Measurements from ENCODE around the gene CELF2.
"Not testable (repeated sequence)": the region's sequence is repeated elsewhere in the genome, so short reads cannot be mapped to it uniquely, and the experiment has no call there.

The CELF2 gene

DNA sequence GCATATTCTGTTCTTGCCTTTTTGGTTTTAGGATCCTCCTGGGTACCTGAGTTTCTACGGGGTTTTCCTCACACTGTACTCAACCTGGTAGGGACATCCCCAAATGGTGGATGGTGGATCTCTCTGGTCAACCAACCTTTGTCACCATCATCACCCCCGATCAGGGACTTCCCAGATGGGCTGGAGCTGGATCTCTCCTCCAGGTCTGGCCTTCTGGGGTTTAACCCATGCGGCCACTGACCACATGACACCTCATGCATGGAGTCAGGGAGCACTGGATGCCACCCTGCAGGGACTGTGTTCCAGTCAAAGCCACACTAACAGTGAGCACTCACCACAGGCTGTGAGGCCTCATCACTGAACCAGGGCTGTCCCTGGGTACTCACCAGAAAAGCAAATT lies 80.0 kb downstream of the CELF2 start:
- DNase-seq (ENCODE audit: low spot score) = no peak

DNA sequence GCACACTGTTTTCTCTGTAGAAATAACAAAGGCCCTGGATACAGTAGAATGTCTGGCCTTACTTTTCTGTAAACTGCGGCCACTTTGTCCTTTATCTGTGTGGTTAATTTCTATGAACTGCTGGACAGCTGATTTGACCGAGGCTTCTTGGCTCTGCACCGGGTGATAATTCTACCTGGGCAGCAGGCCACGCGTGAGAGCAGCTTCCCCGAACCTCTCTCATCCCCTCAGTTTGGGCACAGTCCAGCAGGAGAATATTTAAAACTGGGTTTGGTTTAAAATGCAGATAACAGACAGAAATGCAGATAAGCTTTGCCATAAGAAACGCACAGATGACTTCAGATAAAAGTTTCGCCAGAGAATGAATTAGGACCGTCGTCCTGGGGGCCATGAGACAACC lies 81.0 kb downstream of the CELF2 start:
- DNase-seq (ENCODE audit: low spot score) = no peak

DNA sequence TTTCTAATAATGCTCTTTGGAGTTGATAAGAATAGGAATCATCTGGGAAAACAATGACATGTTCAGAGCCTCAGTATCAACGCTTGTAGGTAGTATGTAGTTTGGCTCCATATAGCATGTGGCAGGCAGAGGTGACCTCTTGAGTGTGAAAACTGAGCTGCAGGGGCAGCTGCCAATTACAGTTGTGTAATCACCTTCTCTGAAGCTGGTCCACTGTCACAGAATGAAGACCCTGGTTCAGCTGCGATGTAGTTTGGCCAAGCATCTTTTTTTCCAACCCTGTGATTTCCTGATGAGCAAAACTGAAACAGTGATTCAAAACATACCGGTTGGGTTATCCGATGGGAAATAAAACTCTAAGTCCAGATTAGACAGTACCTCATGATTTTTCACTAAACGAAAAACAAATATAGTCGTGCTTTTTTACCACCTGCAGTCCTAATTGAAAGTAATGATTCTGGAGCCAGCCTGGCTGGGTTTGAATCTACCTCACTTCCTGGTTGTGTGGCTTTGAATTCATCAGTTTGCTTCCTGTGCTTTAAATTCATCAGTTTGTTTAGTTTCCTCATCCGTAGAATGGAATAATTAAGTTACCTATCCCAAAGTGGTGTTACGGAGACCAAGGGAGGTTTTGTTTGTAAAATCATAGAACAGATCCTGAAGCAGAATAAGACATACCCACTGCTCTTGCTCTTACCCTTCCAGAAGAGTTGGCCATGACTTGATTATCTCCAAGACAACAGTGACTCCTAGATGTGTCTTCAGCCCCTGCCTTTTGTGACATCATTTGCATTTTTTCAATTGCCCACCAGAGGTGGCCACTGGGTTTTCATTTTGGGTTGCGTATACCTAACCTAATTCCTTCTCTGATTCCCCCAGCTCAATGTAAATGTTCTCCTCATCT lies 87.4 kb downstream of the CELF2 start:
- DNase-seq (ENCODE audit: low spot score) = no peak

DNA sequence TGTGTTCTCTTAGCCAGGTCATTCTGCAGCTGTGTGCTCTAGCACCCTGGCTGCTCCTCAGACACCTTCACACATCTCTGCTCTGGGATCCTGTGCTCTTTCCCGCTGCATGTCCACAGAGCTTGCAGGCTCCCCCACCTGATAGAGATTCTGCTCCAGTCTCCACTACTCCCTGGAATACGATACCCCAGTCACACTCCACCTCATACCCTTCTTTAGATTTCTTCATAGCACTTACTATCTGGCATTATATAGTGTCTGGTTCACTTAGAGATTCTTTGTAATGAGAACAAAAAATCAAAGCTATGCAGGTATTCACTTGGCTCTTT lies 88.0 kb downstream of the CELF2 start:
- DNase-seq (ENCODE audit: low spot score) = no peak

DNA sequence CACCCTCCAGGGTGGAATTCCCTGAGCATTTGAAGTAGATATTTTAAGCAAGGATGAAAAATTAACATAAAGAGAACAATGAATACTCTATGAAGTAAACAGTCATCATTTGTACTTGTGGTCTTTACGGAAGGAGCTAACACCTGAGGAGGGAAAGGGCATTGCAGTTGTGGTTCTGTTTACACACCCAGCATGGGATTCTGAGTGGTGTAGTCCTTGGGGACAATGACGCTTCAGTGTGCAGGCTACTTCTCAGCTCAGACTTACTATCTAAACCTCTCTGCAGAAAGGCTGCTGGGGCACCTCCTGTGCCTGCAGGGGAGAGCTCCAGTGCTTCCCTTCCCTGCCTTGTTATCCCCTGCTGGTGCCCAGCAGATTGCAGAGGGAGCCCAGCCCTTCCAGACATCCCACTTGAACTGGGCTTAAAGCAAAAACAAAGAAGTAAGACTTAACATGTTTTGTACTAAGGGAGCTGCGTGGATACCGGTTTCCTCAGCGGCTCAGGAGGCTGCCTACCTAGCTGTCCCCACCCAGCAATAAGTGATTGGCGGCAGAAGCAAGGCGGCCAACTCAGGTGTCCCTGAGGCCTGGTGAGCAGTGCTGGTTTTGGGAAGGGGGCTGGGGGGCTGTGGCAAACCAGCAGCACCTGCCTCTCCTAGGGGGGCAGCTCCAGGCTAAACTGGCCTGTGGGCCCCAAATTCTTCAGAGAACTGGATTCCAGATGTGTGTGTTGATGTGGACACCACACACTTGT lies 89.1 kb downstream of the CELF2 start:
- no peak for DNase-seq (ENCODE audit: low spot score)

DNA sequence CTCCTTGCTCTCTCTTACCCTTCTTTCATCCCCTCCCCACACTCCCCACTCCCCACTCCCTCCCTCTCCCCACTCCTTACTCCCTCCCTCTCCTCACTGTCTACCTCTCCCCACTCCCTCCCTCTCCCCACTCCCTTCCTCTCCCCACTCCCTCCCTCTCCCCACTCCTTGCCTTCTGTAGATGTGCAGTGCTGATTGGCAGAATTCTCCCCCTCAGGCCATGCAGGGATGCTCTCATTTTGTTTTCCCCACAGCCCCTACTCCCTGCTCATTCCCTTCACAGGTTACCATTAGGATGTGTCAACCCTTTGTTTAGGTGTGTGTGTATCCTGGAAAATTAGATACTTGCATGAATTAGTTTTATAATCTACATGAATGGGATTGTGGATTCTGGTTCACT lies 90.3 kb downstream of the CELF2 start:
- no peak for DNase-seq (ENCODE audit: low spot score)

DNA sequence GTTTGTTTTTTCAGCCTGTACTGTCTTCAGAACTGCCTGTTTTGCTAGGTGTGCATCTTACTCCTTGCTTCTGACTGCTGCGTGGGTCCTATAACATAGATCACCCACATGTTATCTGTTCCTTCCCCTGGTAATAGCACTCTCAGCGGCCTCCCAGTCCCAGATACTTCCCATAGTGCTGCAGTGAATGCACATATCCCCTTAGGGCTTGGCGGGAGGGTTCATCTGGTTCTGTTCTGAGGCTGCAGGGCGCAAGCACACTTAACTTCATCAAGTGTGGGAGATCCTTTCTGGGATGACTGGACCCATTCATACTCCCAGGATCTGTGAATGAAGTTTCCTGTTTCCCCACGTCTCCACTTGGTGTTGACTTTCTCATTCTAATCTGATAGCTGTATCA lies 90.7 kb downstream of the CELF2 start:
- DNase-seq (ENCODE audit: low spot score) = no peak

DNA sequence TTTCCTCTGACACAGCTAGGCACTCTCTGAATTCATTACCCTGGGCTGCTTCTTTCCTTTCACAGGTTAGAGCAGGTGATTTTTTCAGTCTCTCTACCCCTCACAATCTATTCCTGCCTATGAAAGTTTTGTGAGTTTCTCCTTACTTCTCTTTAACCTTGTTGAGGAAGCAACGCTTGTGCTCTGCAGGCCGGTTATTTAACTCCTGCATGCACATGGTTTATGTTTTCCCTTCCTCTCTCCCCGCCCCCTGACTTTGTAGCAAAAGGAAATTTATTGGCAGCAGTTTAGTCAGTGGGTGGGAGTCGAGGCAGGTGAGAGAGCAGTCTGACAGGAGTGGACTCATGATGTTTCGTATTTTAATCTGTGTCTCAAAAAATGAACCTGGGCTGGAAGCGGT lies 91.9 kb downstream of the CELF2 start:
- DNase-seq (ENCODE audit: low spot score) = no peak

DNA sequence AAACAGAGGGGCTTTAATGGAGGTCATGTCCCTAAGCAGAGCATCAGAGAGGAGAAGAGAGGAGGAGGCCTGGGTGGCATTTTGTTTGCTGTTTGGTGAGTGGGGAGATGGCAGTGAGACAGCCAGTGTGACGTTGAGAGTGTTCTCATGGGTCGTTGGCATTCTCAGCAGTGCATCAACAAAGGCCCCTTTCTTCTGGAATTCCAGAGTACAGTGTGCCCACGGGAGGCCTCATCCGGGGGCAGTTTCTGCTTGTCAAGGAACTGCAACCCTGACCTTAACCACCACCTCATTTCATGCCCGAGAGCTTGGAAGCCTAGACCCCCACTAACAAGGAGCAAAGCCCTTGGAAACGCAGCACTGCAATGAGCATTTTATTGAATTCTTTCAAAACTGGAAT lies 92.9 kb downstream of the CELF2 start:
- DNase-seq (ENCODE audit: low spot score) = no peak

DNA sequence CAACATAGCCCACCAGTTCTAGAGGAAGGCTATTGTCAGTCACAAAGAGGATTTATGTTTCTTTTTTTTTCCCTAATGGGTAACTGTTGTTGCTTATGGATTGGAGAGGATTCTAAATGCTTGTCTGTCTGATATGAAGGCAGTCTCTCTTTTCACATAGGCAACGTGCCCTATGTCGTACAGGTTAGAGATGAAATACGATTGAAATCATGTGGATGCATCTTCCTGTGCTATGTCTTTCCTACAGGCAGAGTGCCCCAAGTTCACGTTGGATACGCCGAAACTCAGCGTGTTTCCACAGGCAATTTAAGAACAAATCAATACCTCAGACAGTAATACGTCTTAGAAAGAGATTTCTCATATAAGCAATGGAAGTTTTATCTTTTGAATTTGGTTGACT lies 93.8 kb downstream of the CELF2 start:
- DNase-seq (ENCODE audit: low spot score) = no peak

DNA sequence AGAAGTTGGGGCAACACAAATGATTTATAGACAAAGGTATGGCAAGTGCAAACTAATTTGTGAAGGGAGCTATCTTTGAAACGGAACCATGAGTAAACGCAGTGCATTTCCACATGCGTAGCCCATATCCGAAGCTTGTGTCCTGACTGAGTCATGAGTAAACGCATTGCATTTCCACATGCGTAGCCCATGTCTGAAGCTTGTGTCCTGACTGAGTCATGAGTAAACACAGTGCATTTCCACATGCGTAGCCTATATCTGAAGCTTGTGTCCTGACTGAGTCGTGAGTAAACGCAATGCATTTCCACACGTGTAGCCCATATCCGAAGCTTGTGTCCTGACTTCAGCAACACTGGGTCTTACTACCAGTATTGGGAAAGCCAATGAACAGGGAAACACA lies 95.0 kb downstream of the CELF2 start:
- DNase-seq (ENCODE audit: low spot score) = no peak

DNA sequence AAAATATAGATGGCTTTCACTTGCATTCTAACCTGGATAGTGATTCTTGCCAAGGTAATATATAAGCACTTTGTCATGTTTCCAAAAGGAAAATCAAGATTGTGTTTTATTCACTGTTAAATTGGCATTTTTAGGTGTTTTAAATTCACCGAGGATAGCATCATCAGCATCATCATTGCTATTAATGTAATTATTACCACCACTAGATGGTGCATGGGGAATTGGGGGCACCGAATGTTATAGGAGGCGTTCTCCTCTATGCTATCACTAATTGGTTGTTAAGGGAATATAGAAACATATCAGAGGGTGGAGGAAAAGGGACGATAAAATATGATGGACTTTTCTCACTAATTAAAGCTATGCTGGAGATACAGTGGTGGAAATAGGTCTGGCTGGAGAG lies 95.5 kb downstream of the CELF2 start:
- DNase-seq (ENCODE audit: low spot score) = no peak

DNA sequence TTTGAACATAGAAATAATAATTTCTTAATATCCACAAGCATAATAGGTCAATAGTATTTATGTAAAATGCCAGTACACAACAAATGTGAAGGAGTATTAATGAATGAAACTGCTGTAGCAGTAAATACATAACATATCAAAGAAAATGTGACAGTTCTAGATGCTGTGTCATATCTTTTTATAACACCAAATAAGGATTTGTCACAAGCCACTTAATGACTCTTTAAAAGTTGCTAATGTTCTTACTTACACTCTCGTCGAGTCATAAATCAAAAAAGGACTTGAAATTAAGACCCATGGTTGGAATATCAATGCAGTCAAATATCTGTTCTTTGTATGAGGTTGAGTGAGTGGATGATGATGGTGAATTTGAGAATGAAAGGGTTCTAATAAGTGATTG lies 96.6 kb downstream of the CELF2 start:
- no peak for DNase-seq (ENCODE audit: low spot score)

DNA sequence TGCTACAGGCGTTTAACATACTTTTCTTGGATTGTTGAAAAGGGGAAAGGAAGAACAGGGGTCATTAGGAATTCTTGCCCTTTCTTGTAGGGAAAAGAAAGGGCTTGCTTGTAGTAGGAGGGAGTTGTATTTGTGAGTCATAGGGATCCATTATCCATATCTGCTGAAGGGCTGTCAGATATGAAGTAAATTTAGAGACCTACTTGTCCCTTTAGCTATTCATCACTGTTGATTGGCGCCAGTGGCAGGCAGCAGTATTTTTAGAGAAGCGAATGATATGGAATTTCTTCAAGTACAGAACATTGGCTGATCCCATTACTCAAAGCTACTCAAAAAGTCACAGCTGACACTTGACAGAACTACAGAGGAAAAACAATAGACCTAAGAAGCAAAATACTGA lies 97.7 kb downstream of the CELF2 start:
- no peak for DNase-seq (ENCODE audit: low spot score)

DNA sequence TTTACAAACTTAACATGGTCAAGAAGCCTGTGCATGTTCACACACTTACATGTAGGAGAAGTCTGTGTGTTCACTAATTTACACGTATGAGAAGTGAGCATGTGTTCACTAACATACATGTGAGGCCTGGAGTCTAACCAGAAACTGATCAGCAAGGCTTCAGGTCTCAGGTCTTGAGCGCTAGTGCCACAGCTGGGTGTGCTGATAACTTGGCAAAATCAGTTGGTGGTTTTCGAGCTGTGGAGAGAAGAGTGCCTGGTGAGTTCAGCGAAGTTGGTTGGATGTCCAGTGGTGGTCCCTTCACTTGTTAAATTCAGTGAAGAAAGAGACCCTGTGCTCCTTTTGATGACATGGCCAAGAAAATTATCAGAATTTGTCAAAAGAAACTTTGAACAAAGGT lies 98.7 kb downstream of the CELF2 start:
- DNase-seq (ENCODE audit: low spot score) = no peak

DNA sequence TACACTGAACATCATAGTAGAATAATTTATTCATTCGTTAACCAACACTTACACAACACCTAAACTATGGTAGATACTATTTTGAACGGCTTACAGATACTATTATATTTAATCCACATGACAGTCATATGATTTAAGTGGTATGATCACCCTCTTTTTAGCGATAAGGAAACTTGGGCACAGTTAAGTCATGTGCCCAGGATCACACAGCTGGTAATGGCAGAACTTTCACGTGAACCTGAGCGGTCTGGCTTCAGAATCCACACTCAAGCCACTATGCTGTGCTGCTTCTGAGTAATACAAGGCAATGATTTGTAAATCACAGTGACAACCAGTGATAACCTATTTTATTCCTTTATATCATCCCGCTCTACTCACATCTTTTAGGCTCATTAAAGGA lies 99.1 kb downstream of the CELF2 start:
- no peak for DNase-seq (ENCODE audit: low spot score)

DNA sequence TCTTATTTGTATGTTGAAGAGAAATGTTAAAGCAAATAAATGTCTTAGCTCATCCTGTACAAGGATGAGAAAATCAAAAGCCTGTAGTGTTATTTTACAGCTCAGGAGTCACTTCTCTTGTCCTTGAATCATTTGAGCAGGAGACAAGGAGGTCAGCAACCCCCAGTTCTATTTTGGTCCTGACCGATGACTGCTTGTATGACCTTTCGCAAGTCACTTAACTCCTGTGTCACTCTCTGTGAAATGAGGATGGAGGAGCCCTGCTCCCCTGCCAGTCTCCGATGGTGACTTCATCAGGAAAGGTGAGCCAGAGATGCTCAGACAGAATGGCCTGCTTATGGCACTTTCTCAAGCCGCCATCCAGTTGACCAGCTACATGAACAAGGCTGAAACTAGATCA lies 101.0 kb downstream of the CELF2 start:
- no peak for DNase-seq (ENCODE audit: low spot score)

DNA sequence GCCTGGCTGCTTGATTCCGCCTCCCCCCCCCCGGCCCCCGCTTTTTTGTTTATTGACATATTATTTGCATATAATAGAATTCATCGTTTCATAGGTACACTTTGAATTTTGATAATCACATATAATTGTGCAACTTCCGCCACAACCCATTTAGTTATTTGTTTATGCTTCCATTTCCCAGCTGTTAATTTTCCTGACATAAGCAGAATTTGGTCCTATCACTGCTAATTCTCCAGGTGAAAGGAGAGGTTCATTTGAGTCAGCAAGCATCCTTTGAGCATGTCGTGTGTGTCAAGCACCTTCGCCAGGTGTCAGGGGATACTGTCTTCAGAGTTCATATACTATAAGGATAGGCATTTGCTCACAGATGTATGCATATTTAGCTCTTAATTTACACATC lies 102.2 kb downstream of the CELF2 start:
- DNase-seq (ENCODE audit: low spot score) = no peak

DNA sequence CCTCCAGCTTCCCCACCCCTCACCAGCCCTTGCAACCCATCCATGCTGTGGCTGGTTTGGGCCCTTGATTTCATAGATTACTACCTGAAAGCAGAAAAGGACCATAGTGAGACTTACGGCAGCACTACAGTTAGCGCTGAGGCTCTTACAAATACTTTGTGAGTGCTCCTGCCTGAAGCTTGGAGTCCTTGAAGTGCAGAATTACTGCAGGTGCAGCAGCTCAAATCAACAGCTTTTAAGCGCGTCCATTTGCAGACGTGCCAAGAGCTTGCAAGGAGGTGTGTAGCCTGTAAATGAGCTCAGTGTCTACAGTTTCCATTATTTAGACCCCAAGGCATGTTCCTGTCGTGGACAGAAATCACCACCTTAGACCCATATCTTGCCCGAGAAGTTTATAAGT lies 103.0 kb downstream of the CELF2 start:
- DNase-seq (ENCODE audit: low spot score) = no peak

DNA sequence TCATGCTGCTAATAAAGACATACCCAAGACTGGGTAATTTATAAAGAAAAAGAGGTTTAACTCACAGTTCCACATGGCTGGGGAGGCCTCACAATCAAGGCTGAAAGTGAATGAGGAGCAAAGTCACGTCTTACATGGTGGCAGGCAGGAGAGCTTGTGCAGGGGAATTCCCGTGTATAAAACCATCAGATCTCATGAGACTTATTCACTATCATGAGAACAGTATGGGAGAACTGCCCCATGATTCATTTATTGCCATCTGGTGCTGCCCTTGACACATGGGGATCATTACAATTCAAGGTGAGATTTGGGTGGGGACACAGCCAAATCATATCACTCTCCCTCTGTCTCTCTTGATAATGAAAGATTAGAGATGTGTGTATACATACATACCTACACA lies 106.2 kb downstream of the CELF2 start:
- not testable (repeated sequence) for DNase-seq (ENCODE audit: low spot score)

DNA sequence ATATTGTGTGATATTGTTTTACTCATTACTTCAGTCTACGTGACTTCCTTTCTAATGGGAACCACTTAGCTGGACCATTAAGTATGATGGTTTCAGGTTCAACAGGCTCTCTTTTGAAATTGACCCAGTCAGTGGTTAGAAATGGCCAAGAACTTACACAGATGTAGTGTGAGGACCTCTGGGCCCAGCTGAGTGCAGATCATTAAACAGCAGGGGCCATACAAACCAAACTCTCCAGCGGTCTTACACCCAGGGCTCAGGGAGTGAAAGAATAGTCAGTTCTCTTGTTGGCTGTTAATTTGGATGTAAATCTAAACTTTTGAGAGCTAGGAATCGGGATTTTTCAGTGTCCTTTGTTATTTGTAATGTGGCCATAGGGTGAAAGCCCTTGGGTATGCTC lies 107.3 kb downstream of the CELF2 start:
- DNase-seq (ENCODE audit: low spot score) = no peak

DNA sequence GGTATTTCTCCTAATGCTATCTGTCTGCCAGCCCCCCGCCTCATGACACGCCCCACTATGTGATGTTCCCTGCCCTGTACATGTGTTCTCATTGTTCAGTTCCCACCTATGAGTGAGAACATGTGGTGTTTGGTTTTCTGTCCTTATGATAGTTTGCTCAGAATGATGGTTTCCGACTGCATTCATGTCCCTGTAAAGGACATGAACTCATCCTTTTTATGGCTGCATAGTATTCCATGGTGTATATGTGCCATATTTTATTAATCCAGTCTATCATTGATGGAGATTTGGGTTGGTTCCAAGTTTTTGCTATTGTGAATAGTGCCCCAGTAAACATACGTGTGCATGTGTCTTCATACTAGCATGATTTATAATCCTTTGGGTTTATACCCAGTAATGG lies 109.3 kb downstream of the CELF2 start:
- DNase-seq (ENCODE audit: low spot score) = not testable (repeated sequence)

DNA sequence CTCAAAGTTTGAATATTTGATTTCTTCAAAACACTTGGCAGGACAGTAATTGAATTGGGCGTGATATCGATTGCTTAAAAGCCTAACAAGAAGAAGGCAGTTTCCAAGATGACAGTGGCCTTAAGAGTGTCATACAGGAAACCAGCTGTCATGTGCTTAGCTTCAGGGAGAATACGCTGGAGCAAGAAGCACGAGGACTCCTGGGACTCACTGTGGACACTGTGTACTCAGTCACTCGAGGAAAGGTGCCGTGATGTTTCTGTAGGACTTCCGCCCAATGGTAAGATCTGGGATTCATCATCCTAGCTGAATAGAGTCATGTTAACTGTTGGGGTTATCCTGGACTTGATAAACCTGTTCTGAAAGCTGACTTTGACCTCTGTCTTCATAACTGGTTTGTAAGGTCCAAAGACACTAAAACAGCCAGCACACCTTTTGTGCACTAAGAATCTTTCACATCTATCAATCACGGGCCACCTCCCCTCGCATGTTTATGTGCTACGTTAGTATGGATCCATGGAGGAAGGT lies 113.5 kb downstream of the CELF2 start:
- DNase-seq (ENCODE audit: low spot score) = no peak

DNA sequence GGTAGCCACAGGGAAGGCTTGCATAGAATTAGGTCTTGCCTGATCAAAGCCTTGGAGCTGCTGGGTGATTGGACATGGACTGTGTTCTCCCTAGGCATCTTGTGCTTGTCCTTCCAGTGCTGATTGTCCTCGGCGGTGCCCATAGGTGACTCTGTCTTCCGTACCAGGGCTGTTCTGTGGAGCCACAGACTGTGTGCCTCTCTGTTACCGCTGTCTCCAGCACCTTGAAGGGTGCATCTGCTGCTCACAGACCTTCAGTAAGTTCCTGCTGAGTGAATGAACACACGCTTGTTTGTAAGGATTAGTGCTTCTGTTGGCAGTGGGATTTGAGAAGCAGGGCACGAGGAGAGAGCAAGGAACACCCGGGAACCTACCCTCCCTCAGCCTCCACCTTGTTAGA lies 116.7 kb downstream of the CELF2 start:
- no peak for DNase-seq (ENCODE audit: low spot score)

All from AG08395 (cell line).